SK-N-SH treated with all-trans-retinoic acid at 6 μM for 48 hours (cell line): ENCODE data around the gene GRK1.

Source experiments
- ATAC-seq: fragments of 200-7000 bp; cut with Tn5 transposase; 3 replicates; pipeline ENCODE4 v1.9.1; 2020; ENCODE audit warnings: mild to moderate bottlenecking, moderate library complexity
- ARNTL ChIP-seq: fragments of 450-650 bp; formaldehyde crosslinking; IDR thresholded peaks from 2 replicates; pipeline ENCODE4 v1.5.0; 2020; ENCODE audit warnings: low read depth, mild to moderate bottlenecking, moderate library complexity, borderline replicate concordance
- BACH2 ChIP-seq: fragments of 250-450 bp; sonication (Bioruptor Pico); IDR thresholded peaks from 2 replicates; pipeline ENCODE4 v1.9.0; 2021; ENCODE audit warnings: mild to moderate bottlenecking, borderline replicate concordance
- CREB5 ChIP-seq: fragments of 250-450 bp; sonication (Bioruptor Pico); IDR thresholded peaks from 2 replicates; pipeline ENCODE4 v1.5.1; 2020; ENCODE audit warnings: low read depth, mild to moderate bottlenecking, moderate library complexity
- CSDC2 ChIP-seq: fragments of 250-450 bp; sonication (Bioruptor Pico); IDR thresholded peaks from 2 replicates; pipeline ENCODE4 v1.5.0; 2020; ENCODE audit warnings: mild to moderate bottlenecking, moderate library complexity
- ESRRG ChIP-seq: fragments of 250-450 bp; sonication (Bioruptor Pico); IDR thresholded peaks from 2 replicates; pipeline ENCODE4 v1.6.1; 2021; ENCODE audit warnings: mild to moderate bottlenecking
- GLIS3 ChIP-seq: fragments of 250-450 bp; sonication (Bioruptor Pico); IDR thresholded peaks from 2 replicates; pipeline ENCODE4 v1.5.0; 2020; ENCODE audit warnings: mild to moderate bottlenecking, moderate library complexity
- ISL1 ChIP-seq: fragments of 250-450 bp; sonication (Bioruptor Pico); IDR thresholded peaks from 2 replicates; pipeline ENCODE4 v2.1.2; 2022; ENCODE audit warnings: mild to moderate bottlenecking, moderate library complexity
- OSR1 ChIP-seq: fragments of 250-450 bp; sonication (Bioruptor Pico); IDR thresholded peaks from 2 replicates; pipeline ENCODE4 v1.8.0; 2022; ENCODE audit warnings: moderate library complexity, mild to moderate bottlenecking, inconsistent platforms
- PATZ1 ChIP-seq: fragments of 250-450 bp; sonication (Bioruptor Pico); IDR thresholded peaks from 2 replicates; pipeline ENCODE4 v1.8.0; 2020; ENCODE audit warnings: mild to moderate bottlenecking, moderate library complexity, borderline replicate concordance
- POU6F1 ChIP-seq: fragments of 250-450 bp; sonication (Bioruptor Pico); IDR thresholded peaks from 2 replicates; pipeline ENCODE4 v1.8.0; 2021; ENCODE audit warnings: low read depth, mild to moderate bottlenecking, moderate library complexity, borderline replicate concordance
- PPARA ChIP-seq: fragments of 250-450 bp; sonication (Bioruptor Pico); IDR thresholded peaks from 2 replicates; pipeline ENCODE4 v1.5.0; 2020; ENCODE audit warnings: mild to moderate bottlenecking, borderline replicate concordance
- RARB ChIP-seq: fragments of 250-450 bp; sonication (Bioruptor Pico); IDR thresholded peaks from 2 replicates; pipeline ENCODE4 v1.8.0; 2021; ENCODE audit warnings: mild to moderate bottlenecking, moderate library complexity
- SNAI2 ChIP-seq: fragments of 250-450 bp; sonication (Bioruptor Pico); IDR thresholded peaks from 2 replicates; pipeline ENCODE4 v1.5.0; 2020; ENCODE audit warnings: mild to moderate bottlenecking, moderate library complexity
- TOX ChIP-seq: fragments of 250-450 bp; sonication (Bioruptor Pico); IDR thresholded peaks from 2 replicates; pipeline ENCODE4 v1.8.0; 2021; ENCODE audit warnings: mild to moderate bottlenecking, moderate library complexity, borderline replicate concordance
- TSHZ2 ChIP-seq: fragments of 250-450 bp; sonication (Bioruptor Pico); IDR thresholded peaks from 2 replicates; pipeline ENCODE4 v1.5.0; 2020; ENCODE audit warnings: mild to moderate bottlenecking, moderate library complexity
- ZC3H10 ChIP-seq: fragments of 250-450 bp; sonication (Bioruptor Pico); IDR thresholded peaks from 2 replicates; pipeline ENCODE4 v1.5.1; 2021; ENCODE audit warnings: mild to moderate bottlenecking, moderate library complexity
- ZFP3 ChIP-seq: fragments of 250-450 bp; sonication (Bioruptor Pico); IDR thresholded peaks from 2 replicates; pipeline ENCODE4 v1.5.0; 2020; ENCODE audit warnings: mild to moderate bottlenecking, moderate library complexity
- ZFP30 ChIP-seq: fragments of 450-650 bp; formaldehyde crosslinking; IDR thresholded peaks from 2 replicates; pipeline ENCODE4 v1.5.0; 2022; ENCODE audit warnings: mild to moderate bottlenecking, moderate library complexity
- ZNF565 ChIP-seq: fragments of 450-650 bp; formaldehyde crosslinking; conservative IDR thresholded peaks from 2 replicates; pipeline ENCODE4 v1.5.0; 2020; ENCODE audit warnings: low read depth, mild to moderate bottlenecking, moderate library complexity
- ZNF70 ChIP-seq: fragments of 450-650 bp; formaldehyde crosslinking; IDR thresholded peaks from 2 replicates; pipeline ENCODE4 v1.5.0; 2020; ENCODE audit warnings: mild to moderate bottlenecking, moderate library complexity
- ZNF8 ChIP-seq: fragments of 450-650 bp; formaldehyde crosslinking; IDR thresholded peaks from 2 replicates; pipeline ENCODE4 v1.5.0; 2020; ENCODE audit warnings: mild to moderate bottlenecking, moderate library complexity

The GRK1 gene

GRCh38 chr13:113638173-113638746, 28.8 kb upstream of the GRK1 start:
- ATAC-seq: no peak
- no peak for TF ChIP-seq ZFP30 (CRISPR knock-in tag)
- no peak for TF ChIP-seq ARNTL
- TF ChIP-seq GLIS3 (CRISPR knock-in tag): no peak
- TF ChIP-seq ZC3H10 (CRISPR knock-in tag): no peak
- no peak for TF ChIP-seq CSDC2 (CRISPR knock-in tag)
- TF ChIP-seq RARB (CRISPR knock-in tag): no peak
- no peak for TF ChIP-seq ZFP3 (CRISPR knock-in tag)
- TF ChIP-seq OSR1 (CRISPR knock-in tag): no peak
- TF ChIP-seq BACH2 (CRISPR knock-in tag): no peak

- ATAC-seq: no peak
- TF ChIP-seq ZNF8: no peak
- TF ChIP-seq ZNF70 (CRISPR knock-in tag): no peak
- TF ChIP-seq TOX (CRISPR knock-in tag): no peak
- TF ChIP-seq CSDC2 (CRISPR knock-in tag): no peak
- TF ChIP-seq GLIS3 (CRISPR knock-in tag): no peak
- TF ChIP-seq ZC3H10 (CRISPR knock-in tag): no peak
- no peak for TF ChIP-seq POU6F1 (CRISPR knock-in tag)
- no peak for TF ChIP-seq OSR1 (CRISPR knock-in tag)
- no peak for TF ChIP-seq ESRRG (CRISPR knock-in tag)
- no peak for TF ChIP-seq PATZ1 (CRISPR knock-in tag)
Observed at GRCh38 chr13:113638806-113639205, 28.2 kb upstream of the GRK1 start.

- TF ChIP-seq ISL1 (no peak), ESRRG (CRISPR knock-in tag) (no peak), TSHZ2 (CRISPR knock-in tag) (peak; percentile 46; the same call in 1 of the 2 replicates), ZNF565 (CRISPR knock-in tag) (no peak), CSDC2 (CRISPR knock-in tag) (no peak)
- ATAC-seq: peak; percentile 56; the same call in 1 of the 3 replicates
Observed at GRCh38 chr13:113639616-113640262, 27.3 kb upstream of the GRK1 start.

GRCh38 chr13:113641426-113641825, 25.6 kb upstream of the GRK1 start:
- TF ChIP-seq ZNF70 (CRISPR knock-in tag) (no peak), CREB5 (no peak), PPARA (CRISPR knock-in tag) (no peak), RARB (CRISPR knock-in tag) (no peak), ZFP3 (CRISPR knock-in tag) (no peak), ESRRG (CRISPR knock-in tag) (no peak), SNAI2 (CRISPR knock-in tag) (no peak), GLIS3 (CRISPR knock-in tag) (no peak), TOX (CRISPR knock-in tag) (no peak), CSDC2 (CRISPR knock-in tag) (no peak)
- no peak for ATAC-seq
